Neural cell (in vitro differentiated cells): ENCODE data around the gene PTPRN2.

ENCODE experiments used
- SMC3 ChIP-seq: fragments of 450-650 bp; conservative IDR thresholded peaks from 2 replicates; pipeline ENCODE4 v1.6.1; 2014; ENCODE audit warnings: antibody characterized with exemption, mild to moderate bottlenecking, moderate library complexity; ENCODE audit not compliant: poor library complexity
- TF ChIP-seq, protein P1 (sequence below): fragments of 450-650 bp; IDR thresholded peaks from 2 replicates; pipeline ENCODE4 v1.5.1; 2014; ENCODE audit warnings: antibody characterized with exemption, mild to moderate bottlenecking, moderate library complexity; ENCODE audit not compliant: poor library complexity, severe bottlenecking

DNA sequence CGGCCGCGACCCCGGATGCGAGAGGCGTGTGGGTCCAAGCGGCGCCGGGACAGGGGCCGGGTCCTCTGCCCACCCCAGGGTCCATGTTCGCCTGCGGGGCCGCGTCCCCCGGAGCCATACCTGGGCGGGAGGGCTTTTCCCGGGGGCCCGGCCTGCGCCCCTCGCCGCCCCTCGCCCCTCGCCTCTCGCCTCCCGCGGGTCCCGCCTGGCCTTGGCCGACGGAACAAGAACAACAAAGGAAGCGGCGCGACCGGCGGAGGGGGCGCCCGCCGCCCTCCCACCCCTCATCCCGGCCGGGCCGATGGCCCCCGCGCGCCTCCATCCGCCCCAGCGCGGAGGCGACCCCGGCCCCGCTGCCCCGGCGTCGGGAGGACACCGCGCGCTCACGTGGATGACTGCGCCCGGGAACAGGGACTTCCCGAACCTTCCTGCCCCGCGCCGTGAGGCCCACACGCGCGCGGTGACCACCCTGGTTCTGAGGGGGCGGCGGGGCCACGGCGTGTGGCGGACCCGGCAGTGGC, 902.7 kb downstream of the PTPRN2 start:
- TF ChIP-seq, protein P1, sequence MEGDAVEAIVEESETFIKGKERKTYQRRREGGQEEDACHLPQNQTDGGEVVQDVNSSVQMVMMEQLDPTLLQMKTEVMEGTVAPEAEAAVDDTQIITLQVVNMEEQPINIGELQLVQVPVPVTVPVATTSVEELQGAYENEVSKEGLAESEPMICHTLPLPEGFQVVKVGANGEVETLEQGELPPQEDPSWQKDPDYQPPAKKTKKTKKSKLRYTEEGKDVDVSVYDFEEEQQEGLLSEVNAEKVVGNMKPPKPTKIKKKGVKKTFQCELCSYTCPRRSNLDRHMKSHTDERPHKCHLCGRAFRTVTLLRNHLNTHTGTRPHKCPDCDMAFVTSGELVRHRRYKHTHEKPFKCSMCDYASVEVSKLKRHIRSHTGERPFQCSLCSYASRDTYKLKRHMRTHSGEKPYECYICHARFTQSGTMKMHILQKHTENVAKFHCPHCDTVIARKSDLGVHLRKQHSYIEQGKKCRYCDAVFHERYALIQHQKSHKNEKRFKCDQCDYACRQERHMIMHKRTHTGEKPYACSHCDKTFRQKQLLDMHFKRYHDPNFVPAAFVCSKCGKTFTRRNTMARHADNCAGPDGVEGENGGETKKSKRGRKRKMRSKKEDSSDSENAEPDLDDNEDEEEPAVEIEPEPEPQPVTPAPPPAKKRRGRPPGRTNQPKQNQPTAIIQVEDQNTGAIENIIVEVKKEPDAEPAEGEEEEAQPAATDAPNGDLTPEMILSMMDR = no peak
- TF ChIP-seq SMC3 = no peak
